CD4-positive, alpha-beta T cell (primary cell): ENCODE data around the gene AGBL4. TPM values are rescaled to one million over a fixed set of nuclear protein-coding genes. Genes with fewer than 3 reads are reported as not detected.

Experiments
- ATAC-seq: fragments of 200-7000 bp; cut with Tn5 transposase; one replicate; pipeline ENCODE4 v1.10.0; 2022; ENCODE audit warnings: mild to moderate bottlenecking; ENCODE audit not compliant: poor library complexity
- CTCF ChIA-PET: fragments of 350-600 bp; sonication (Branson Sonifier 250); formaldehyde crosslinking; loops from one replicate; lab custom pipeline; 2021; ENCODE audit warnings: antibody characterized with exemption, inconsistent platforms; lab: Charles Lee
- POLR2A ChIA-PET: fragments of 350-600 bp; sonication (Branson Sonifier 250); formaldehyde crosslinking; loops from one replicate; lab custom pipeline; 2021; ENCODE audit warnings: antibody characterized with exemption, inconsistent platforms; lab: Charles Lee
- DNase-seq, 14 experiments: peaks; one replicate each; pipeline ENCODE4 v3.0.0-alpha.2; 2013 to 2020; ENCODE audit warnings: mixed read lengths in 2 of 14
- H3K27ac ChIP-seq, 2 donors: one replicate each; pipeline versions ENCODE4 v1.5.1 to v1.7.0; 2013; ENCODE audit warnings: low read length in 2 of 2, low read depth in 1 of 2, mild to moderate bottlenecking in 1 of 2
- H3K27me3 ChIP-seq, 2 experiments: 1 replicate in 1 of 2; 2 replicates in 1 of 2; pipeline versions ENCODE4 v1.6.1 to v1.7.0; 2013; ENCODE audit warnings: low read length in 2 of 2, control low read depth in 1 of 2, mild to moderate bottlenecking in 1 of 2, moderate library complexity in 1 of 2; ENCODE audit not compliant: insufficient read depth in 2 of 2, control insufficient read depth in 1 of 2
- H3K36me3 ChIP-seq: one replicate; pipeline ENCODE4 v1.6.1; 2013; ENCODE audit warnings: low read length, control low read depth; ENCODE audit not compliant: insufficient read depth
- H3K4me1 ChIP-seq: one replicate; pipeline ENCODE4 v1.6.1; 2013; ENCODE audit warnings: low read length, control low read depth; ENCODE audit not compliant: insufficient read depth
- H3K4me3 ChIP-seq: one replicate; pipeline ENCODE4 v1.5.1; 2013; ENCODE audit warnings: mild to moderate bottlenecking, low read length, moderate library complexity
- H3K9me3 ChIP-seq, 2 experiments: 1 replicate in 1 of 2; 2 replicates in 1 of 2; pipeline versions ENCODE4 v1.6.1 to v1.7.0; 2013; ENCODE audit warnings: low read length in 2 of 2, mild to moderate bottlenecking in 2 of 2, control low read depth in 1 of 2, moderate library complexity in 1 of 2; ENCODE audit not compliant: control insufficient read depth in 1 of 2, insufficient read depth in 1 of 2
- H3K27ac Mint-ChIP-seq: one replicate; pipeline ENCODE4 v1.8.0; 2020; ENCODE audit warnings: mixed read lengths
- H3K27me3 Mint-ChIP-seq: one replicate; pipeline ENCODE4 v1.8.0; 2021; ENCODE audit warnings: mixed read lengths
- H3K36me3 Mint-ChIP-seq: one replicate; pipeline ENCODE4 v1.8.0; 2021; ENCODE audit warnings: low read depth, mixed read lengths
- H3K4me1 Mint-ChIP-seq: one replicate; pipeline ENCODE4 v1.8.0; 2021; ENCODE audit warnings: low read depth, mixed read lengths
- H3K4me3 Mint-ChIP-seq: one replicate; pipeline ENCODE4 v1.8.0; 2020; ENCODE audit warnings: mild to moderate bottlenecking, mixed read lengths
- H3K9me3 Mint-ChIP-seq: one replicate; pipeline ENCODE4 v1.8.0; 2020; ENCODE audit warnings: mixed read lengths
- CTCF ChIP-seq: fragments of 200-600 bp; IDR thresholded peaks from one replicate; pipeline ENCODE4 v1.8.0; 2022; ENCODE audit warnings: antibody characterized with exemption, mild to moderate bottlenecking
- intact Hi-C, 2 experiments: fragments of 100-400 bp; cut with DNase I in 1 of 2; cut with micrococcal nuclease in 1 of 2; formaldehyde crosslinking; loops; one replicate each; pipeline versions ENCODE4 v1.15.1 to v1.9.0; 2023 to 2025; cut with DNase I, micrococcal nuclease
- total RNA-seq, 174 experiments: library from RNA in 2 of 174; stranded (reverse) in 2 of 174; gene quantifications; one replicate each; pipeline ENCODE4 v1.2.3 and lab custom pipeline; 2021 to 2026

Gene AGBL4
- total RNA-seq, 2 experiments from 2014 or later, result 0.11 TPM; not detected in 1

- ChIA-PET POLR2A (no interaction called here), CTCF (no interaction called here)
- Mint-ChIP-seq H3K27me3 (no peaks in the 10 kb centered on the region), H3K27ac (no peak overlapping the region), H3K4me3 (no peak overlapping the region), H3K4me1 (no peaks in the 10 kb centered on the region), H3K36me3 (no peaks in the 10 kb centered on the region), H3K9me3 (no peaks in the 10 kb centered on the region)
- DNase-seq (no peak), ATAC-seq (no peak)
- peaks cover 0 to 3% of the 10 kb centered on the region in 2 experiments for H3K9me3 ChIP-seq
- no peak overlapping the region for H3K27ac ChIP-seq
- no peaks in the 10 kb centered on the region for H3K36me3 ChIP-seq
- TF ChIP-seq CTCF, result no peak
- intact Hi-C loops, result no loop called here
- H3K4me3 ChIP-seq, result no peak overlapping the region
- no peaks in the 10 kb centered on the region for H3K27me3 ChIP-seq
- H3K4me1 ChIP-seq, result no peaks in the 10 kb centered on the region
Measured at GRCh38 chr1:48953617-48954016, 1070.1 kb downstream of the AGBL4 start.

DNA sequence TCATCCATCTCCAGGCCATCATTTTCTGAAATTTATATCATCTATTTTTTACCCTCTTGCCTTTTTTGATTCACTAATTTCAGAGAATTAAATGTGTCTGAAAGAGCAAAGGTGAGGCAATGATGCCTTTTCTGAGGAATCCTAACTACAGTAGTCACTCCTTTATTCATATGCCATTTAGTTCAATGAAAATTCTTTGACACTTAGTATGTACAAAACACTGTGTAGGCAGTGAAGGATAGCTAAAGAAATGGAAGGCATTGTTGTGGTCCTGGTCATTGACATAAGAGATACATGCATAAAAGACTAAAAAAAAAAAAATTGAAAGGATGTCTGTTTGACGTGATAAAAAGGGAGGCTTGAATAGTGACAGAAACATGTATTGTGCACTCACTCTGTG lies 1075.2 kb downstream of the AGBL4 start:
- ATAC-seq, result no peak
- no peaks in the 10 kb centered on the region for H3K27me3 ChIP-seq
- CTCF ChIA-PET, result no interaction called here

DNA sequence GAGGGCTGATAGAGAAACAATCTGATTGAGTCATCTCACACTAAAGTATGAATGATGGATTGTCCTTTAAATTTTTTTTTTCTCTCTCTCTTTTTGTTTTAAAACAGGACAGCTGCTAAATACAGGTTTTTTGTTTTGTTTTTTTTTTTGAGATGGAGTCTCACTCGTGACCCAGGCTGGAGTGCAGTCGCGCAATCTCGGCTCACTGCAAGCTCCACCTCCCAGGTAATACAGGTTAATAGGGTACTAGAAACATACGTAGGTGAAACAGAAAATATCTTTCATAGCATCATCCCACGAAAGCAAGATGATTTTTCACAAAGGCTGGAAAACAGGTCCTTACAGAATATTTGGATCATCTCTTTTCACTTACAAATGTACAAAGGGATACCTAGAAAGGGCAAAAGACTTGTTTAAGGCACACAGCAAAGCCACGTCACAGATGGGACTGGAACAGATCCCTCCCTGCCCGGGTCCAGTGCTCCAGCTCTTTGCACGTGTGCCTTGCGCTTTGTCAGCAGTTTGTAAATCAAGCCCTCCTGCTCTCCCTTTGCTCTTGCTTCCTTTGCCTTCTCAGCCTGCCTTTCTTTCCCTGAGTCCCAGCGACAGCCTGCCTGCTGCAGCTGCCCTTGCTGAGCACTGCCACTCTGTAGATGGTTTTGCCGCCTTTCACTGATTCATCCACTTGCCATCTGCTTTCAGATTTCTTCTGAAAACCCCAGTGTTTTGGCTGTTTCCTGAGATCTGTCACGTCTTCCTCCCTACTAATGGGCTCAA lies 1075.8 kb downstream of the AGBL4 start:
- CTCF ChIA-PET, result no interaction called here
- ATAC-seq, result no peak
- Histone ChIP-seq H3K27ac (no peak overlapping the region), H3K4me1 (no peaks in the 10 kb centered on the region), H3K9me3 (no peaks in the 10 kb centered on the region), H3K4me3 (no peak overlapping the region), H3K36me3 (no peaks in the 10 kb centered on the region), H3K27me3 (no peaks in the 10 kb centered on the region)
- intact Hi-C loops, result no loop called here
- H3K4me3 Mint-ChIP-seq, result no peak overlapping the region
- no peaks in the 10 kb centered on the region for H3K27me3 Mint-ChIP-seq
- H3K9me3 Mint-ChIP-seq, result no peaks in the 10 kb centered on the region
- no peak overlapping the region for H3K27ac Mint-ChIP-seq
- POLR2A ChIA-PET, result no interaction called here
- no peak for DNase-seq
- no peaks in the 10 kb centered on the region for H3K4me1 Mint-ChIP-seq
- no peaks in the 10 kb centered on the region for H3K36me3 Mint-ChIP-seq
- no peak for TF ChIP-seq CTCF

More for the DNA sequence above, 1075.2 kb downstream of the AGBL4 start:
- Histone ChIP-seq H3K4me1 (no peaks in the 10 kb centered on the region), H3K4me3 (no peak overlapping the region), H3K36me3 (no peaks in the 10 kb centered on the region), H3K27ac (no peak overlapping the region), H3K9me3 (no peaks in the 10 kb centered on the region)
- intact Hi-C loops, result no loop called here
- Mint-ChIP-seq H3K4me1 (no peaks in the 10 kb centered on the region), H3K4me3 (no peak overlapping the region), H3K9me3 (no peaks in the 10 kb centered on the region), H3K27me3 (no peaks in the 10 kb centered on the region), H3K27ac (no peak overlapping the region), H3K36me3 (no peaks in the 10 kb centered on the region)
- no peak for DNase-seq
- POLR2A ChIA-PET, result no interaction called here
- no peak for TF ChIP-seq CTCF
